Activated CD8-positive, alpha-beta memory T cell treated with anti-CD3 and anti-CD28 coated beads for 1 hour (primary cell): ENCODE measurements around the gene SPAST.
"Not testable (repeated sequence)": the region's sequence is repeated elsewhere in the genome, so short reads cannot be mapped to it uniquely, and the experiment has no call there.

Experiments
- DNase-seq, 2 donors: peaks; one replicate each; pipeline ENCODE4 v3.0.0-alpha.2; 2020; ENCODE audit warnings: low read depth in 1 of 2; ENCODE audit errors: extremely low read depth in 1 of 2

The SPAST gene

DNA sequence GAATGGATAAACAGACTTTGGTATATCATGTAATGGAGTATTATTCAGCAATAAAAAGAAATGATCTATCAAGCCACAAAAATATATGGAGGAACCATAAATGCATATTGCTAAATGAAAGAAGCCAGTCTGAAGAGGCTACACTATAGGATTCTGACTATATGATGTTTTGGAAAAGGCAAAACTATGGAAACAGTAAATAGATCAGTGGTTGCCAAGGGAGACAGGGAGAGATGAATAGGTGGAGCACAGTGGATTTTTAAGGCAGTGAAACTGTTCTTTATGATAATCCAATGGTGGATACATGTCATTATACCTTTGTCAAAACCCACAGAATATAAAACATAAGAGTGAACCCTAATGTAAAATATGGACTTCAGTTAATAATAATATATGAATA lies 61.3 kb downstream of the SPAST start:
- no peak for DNase-seq

DNA sequence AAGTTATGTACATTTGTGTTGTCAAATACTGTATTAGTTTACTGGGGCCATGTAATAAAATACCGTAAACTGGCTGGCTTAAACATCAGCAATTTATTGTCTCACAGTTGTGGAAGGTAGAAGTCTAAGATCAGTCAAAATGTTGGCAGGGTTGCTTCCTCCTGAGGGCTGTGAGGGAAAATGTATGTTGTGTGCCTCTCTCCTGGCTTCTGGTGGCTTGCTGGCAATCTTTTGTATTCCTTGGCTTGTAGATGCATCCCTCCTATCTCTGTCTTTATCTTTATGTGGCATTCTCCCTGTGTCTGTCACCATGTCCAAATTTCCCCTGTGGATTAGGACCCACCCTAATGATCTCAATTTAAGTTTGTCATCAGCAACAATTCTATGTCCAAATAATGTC lies 65.3 kb downstream of the SPAST start:
- DNase-seq: no peak

DNA sequence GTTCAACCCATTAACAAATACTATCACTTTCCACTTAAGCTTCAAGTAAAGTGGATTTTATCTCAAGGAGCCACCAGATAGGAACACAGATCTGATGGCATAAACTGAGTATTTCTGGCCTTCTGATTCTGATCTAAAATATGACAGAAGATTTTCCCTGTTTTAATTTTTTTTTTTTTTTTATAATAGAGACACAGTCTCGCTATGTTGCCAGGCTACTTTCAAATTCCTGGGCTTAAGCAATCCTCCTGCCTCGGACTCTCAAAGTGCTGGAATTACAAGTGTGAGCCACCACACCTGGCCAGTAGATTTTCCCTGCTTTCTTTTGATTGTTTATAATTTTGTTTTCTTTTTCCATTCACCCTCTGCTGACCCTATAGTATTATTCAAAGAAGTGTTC lies 65.7 kb downstream of the SPAST start:
- no peak for DNase-seq

DNA sequence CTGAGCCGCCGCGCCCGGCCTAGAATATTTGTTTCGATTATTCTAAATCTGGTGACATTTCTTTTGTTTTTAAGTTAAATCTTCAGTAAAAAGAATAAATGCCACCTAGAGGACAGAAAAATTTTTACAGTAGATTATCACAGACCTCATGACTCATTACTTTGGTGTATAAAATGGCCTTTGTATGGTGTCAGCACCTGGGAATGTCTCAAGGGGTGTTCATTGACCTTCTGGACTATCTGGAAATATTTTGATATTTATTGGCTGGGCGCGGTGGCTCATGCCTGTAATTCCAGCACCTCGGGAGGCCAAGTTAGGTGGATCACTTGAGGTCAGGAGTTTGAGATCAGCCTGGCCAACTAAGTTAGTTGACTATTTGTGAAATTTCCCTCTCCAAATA lies 72.1 kb downstream of the SPAST start:
- no peak for DNase-seq

DNA sequence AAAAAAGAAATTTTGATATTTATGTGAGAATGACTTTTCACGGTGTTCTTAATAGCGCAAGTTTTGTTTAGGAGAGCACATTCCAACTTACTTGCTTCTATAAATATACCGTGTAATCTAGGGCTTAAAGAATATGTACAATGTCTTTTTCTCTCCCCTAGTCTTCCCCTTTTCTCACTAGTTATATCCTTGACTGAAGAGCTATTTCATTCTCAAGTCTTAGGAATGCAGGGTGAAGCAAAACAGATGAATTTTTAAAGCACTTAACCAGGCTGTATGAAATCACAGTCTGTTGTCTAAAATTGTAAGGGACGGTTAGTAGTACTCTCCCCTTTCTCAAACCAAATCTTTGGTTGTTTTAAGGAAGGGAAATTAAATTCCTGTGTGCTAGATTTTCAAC lies 72.7 kb downstream of the SPAST start:
- no peak for DNase-seq

DNA sequence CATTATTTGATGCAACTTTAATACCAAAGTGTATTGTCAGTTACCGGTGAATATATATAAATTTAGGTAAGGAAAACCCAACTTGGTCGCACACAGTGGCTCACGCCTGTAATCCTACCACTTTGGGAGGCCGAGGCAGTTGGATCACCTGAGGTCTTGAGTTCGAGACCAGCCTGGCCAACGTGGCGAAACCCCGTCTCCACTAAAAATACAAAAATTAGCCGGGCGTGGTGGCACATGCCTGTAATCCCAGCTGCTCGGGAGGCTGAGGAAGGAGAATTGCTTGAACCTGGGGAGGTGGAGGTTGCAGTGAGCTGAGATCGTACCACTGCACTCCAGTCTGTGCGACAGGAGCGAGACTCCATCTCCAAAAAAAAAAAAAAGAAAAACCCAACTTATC lies 88.2 kb downstream of the SPAST start:
- DNase-seq: not testable (repeated sequence)

DNA sequence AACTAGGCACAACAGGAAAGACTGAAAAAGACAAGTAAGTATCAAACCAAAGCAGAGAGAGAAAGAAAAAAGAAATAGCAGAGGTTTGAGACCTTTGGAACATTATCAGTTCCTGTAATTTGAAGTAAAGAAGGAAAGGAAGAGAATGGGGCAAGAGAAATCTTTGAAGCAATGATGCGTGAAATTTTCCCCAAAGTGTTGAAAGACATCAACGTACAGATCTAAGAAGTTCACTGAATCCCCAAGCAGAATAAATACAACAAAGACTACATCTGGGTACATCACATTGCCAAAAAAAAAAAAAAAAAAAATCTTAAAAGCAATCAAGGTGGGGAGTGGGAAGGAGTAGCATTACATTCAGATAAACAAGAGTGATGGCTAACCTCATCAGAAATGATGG lies 96.3 kb downstream of the SPAST start:
- no peak for DNase-seq

DNA sequence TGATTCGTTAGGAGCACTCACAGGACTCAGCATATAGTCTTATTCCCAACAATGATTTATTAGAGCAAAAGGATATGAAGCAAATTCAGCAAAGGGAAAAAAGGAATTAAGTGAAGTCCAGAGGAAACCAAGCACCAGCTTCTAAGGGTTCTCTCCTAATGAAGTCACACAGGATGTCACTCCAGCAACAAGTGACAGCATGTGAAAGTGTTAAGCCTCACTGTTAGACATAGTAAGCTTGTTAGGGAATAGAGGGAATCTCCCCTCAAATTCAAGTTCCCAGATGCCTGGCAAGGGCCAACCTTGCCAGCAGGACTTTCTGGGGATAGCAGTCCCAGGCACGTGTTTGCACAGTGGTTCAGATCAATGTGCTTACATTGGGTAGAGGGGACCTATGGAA lies 97.9 kb downstream of the SPAST start:
- no peak for DNase-seq

DNA sequence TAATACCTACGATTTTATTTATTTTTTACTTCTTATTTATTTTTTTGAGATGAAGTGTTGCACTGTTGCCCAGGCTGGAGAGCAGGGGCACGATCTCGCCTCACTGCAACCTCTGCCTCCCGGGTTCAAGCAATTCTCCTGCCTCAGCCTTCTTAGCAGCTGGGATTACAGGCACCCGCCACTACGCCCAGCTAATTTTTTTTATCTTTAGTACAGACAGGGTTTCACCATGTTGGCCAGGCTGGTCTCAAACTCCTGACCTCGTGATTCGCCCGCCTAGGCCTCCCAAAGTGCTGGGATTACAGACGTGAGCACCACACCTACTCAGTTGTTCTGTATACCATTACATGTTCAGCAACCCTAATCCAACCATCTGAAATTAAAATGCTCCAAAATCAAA lies 100.9 kb downstream of the SPAST start:
- DNase-seq: not testable (repeated sequence)

DNA sequence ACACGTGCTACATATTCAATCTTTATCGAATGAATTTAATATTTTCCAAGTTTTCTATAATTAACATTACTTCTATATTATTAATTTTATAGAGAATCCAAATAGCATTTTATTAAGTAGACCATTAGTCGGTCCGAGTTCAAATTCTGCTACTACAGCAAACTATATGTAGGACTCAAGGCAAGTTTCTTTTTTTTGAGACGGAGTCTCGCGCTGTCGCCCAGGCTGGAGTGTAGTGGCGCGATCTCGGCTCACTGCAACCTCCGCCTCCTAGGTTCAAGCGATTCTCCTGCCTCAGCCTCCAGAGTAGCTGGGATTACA lies 101.6 kb downstream of the SPAST start:
- DNase-seq: not testable (repeated sequence)

DNA sequence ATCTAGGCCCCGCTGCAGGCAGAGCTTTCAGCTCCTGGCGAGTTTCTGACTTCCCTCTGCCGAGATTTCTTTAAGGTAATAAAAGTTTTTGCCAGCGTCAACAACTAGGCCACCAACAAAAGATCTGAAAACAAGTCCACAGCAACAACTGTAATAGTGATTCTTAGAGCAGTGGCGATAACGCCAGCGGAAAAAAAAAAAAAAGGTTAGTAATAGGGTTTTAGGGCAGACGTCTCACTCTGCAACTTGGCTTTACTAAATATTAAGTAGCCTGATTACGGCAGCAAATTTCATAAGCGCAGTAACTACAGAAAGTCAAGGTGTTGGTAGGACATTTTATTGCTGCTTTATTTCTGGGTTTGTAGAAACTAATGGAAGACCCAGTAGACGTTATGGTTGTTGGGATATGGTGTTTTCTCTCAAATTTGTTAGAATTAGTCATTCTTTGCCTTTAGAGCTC lies 102.8 kb downstream of the SPAST start:
- DNase-seq: no peak

DNA sequence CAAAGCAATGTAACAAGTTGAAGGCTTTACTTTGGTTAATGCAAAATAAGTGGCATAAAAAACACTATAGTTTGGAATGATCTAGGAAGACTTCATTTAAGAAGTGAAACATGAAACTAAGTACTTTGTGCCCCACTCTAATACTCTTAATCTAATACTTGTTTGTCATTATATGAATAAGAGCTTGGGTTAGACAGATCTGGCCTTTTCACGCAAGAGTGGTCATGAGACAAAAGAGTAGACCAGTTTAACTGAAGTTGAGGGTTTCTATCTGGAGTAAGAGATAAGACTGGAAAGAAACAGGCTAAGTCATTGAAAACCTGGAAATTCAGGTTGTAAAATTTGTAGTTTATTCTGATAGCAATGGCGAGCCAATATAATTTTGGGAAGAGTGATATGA lies 105.2 kb downstream of the SPAST start:
- no peak for DNase-seq

DNA sequence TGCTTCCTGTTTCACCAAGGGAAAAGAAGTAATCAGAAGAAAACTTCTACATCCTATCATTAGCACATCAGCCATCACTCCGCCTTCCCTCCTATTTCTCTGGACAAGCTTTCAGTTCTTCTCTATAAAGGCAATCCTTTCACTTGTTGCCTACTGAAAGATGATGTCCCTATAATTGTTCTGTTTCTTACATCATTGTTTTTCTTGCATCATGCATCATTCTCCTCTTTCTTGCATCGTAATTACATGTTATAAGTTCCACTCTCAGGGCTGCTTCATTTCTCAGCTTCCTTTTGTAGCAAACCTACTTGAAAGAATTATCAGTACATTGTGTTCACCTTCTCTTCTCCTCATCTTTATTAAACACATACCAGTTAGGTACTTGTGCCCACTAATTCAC lies 109.5 kb downstream of the SPAST start:
- no peak for DNase-seq

DNA sequence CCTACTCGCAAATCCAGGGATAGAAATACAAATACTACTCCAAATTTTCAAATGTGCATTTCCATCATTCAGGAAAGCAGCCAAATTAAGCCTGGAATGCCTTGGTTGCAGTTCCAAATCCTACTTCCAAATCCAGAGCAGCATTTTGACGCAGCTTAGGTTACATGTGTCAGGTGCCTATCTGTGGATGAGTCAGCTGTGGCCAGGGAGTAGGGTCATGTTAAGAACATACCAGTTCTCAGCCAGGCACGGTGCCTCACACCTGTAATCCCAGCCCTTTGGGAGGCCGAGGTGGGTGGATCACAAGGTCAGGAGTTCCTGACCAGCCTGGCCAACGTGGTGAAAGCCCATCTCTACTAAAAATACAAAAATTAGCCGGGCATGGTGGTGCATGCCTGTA lies 119.3 kb downstream of the SPAST start:
- DNase-seq: no peak

DNA sequence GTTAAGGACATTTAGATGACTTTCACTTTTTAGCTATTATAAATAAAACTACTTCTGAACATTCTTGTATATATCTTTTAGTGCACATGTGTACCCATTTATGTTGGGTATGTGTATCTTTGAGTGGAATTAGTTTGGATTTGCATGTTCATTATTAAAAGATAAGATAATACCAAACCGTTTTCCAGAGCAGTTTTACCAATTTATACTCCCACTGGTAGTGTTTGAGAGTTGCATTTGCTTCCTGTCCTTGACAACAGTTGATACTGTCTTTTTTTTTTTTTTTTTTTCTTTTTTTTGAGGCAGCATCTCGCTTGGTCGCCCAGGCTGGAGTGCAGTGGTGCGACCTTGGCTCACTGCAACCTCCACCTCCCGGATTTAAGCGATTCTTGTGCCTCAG lies 125.7 kb downstream of the SPAST start:
- no peak for DNase-seq

DNA sequence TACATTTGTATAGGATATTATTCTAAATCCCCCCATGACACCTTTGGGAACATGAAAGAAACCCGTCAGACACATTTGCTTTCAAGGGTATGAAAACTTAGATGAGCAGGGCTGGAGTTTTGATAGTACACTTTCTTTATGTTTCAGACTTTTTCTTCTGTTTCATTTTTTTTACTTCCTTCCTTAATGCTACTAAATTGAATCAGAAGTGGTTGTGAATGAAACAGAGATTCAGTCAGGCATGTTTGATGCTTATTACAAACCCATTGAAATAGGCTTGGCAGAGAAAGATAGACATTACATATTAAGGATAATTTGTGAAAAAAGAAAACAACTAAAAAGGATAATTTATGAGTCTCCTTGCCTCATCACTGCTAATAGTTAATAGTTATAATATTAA lies 129.1 kb downstream of the SPAST start:
- no peak for DNase-seq

DNA sequence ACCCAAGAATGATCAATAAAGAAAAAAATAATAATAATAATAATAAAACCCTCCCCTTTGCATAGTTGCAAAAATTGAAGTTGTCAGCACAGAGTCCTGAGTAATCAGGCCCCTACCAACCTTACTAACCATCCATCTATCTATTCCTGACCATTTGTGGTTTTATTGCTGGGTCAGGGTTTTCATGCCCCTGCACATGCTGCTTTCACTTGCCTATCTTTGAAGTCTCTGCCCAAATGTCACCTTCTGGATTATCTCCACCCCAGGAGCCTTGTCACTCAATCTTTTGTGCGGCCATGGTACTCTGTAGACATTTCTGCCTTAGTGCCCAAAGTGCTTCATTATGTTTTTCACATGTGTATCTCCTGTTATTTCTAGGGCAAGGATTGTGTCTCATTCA lies 137.5 kb downstream of the SPAST start:
- DNase-seq: no peak

DNA sequence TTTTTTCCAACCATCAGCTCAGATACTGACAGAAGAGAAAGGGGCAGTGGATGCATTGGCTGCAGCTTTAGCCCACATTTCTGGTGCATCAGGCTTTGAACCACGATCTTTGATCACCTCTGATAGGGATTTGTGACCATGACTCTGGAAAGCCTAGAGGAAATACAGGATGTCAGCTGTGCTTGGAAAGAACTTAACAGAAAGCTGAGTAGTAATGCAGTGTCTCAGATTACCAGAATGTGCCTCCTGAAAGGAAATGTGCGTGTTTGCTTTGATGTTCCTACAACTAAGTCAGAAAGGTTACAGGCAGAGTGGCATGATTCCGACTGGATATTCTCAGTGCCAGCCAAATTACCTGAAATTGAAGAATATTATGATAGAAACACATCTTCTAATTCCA lies 140.1 kb downstream of the SPAST start:
- DNase-seq: not testable (repeated sequence)
